Astrocyte of the cerebellum (primary cell): ENCODE measurements around the gene GNG12.

Experiments
- DNase-seq: peaks from one replicate; pipeline ENCODE4 v3.0.0-alpha.2; 2011; ENCODE audit warnings: low read depth
- H3K4me3 ChIP-seq: 2 replicates; pipeline ENCODE4 v1.5.1; 2011; ENCODE audit warnings: mild to moderate bottlenecking, low read depth, low read length, moderate library complexity
- CTCF ChIP-seq: IDR thresholded peaks from 2 replicates; pipeline ENCODE4 v1.5.1; 2012; ENCODE audit warnings: low read length, low read depth, moderate library complexity, mild to moderate bottlenecking; ENCODE audit errors: missing control alignments
- in situ Hi-C: cut with HindIII; loops from 2 replicates; pipeline ENCODE4 v1.10.0; 2017; ENCODE audit warnings: low sequenced_read_pairs

The GNG12 gene

GRCh38 chr1:67759066-67759465 is 74.2 kb downstream of the GNG12 start:
- no peak for TF ChIP-seq CTCF
- H3K4me3 ChIP-seq = no peak overlapping the region
- in situ Hi-C loops = loop anchor here (25.0 kb wide), 1 partner anchor 222 kb away; no protein-coding TSS in a partner anchor
- DNase-seq = no peak

- DNase-seq = no peak
- in situ Hi-C loops = loop anchor here (25.0 kb wide), 1 partner anchor 218 kb away; no protein-coding TSS in a partner anchor
- no peak overlapping the region for H3K4me3 ChIP-seq
- TF ChIP-seq CTCF = no peak
Measured at GRCh38 chr1:67755619-67756018, 77.6 kb downstream of the GNG12 start.

GRCh38 chr1:67755160-67755559 is 78.1 kb downstream of the GNG12 start:
- in situ Hi-C loops = loop anchor here (25.0 kb wide), 1 partner anchor 218 kb away; no protein-coding TSS in a partner anchor
- H3K4me3 ChIP-seq = no peak overlapping the region
- TF ChIP-seq CTCF = no peak
- no peak for DNase-seq

GRCh38 chr1:67754526-67754920 is 78.7 kb downstream of the GNG12 start:
- in situ Hi-C loops = loop anchor here (25.0 kb wide), 1 partner anchor 217 kb away; no protein-coding TSS in a partner anchor
- no peak for TF ChIP-seq CTCF
- H3K4me3 ChIP-seq = no peak overlapping the region
- DNase-seq = no peak

GRCh38 chr1:67753776-67754525 is 79.3 kb downstream of the GNG12 start:
- DNase-seq = no peak
- TF ChIP-seq CTCF = no peak
- in situ Hi-C loops = loop anchor here (25.0 kb wide), 1 partner anchor 217 kb away; no protein-coding TSS in a partner anchor
- H3K4me3 ChIP-seq = no peak overlapping the region

- no peak for DNase-seq
- no peak for TF ChIP-seq CTCF
- H3K4me3 ChIP-seq = no peak overlapping the region
- in situ Hi-C loops = loop anchor here (25.0 kb wide), 1 partner anchor 215 kb away; no protein-coding TSS in a partner anchor
Measured at GRCh38 chr1:67752306-67752705, 81.0 kb downstream of the GNG12 start.
